Lung (tissue), 16 donors: ENCODE results near the gene KIFC1. TPM values are rescaled to one million over a fixed set of nuclear protein-coding genes. Genes with fewer than 3 reads are reported as not detected.
A peak's percentile ranks its signal among the peaks of the same experiment; 100 is the strongest.
"Not testable (repeated sequence)": the region's sequence is repeated elsewhere in the genome, so short reads cannot be mapped to it uniquely, and the experiment has no call there.

ENCODE experiments used
- ATAC-seq: fragments of 200-7000 bp; cut with Tn5 transposase; one replicate; pipeline ENCODE4 v1.9.1; 2020; ENCODE audit warnings: moderate number of reproducible peaks; ENCODE audit not compliant: insufficient read depth, low FRiP score
- DNase-seq, 3 donors: peaks; one replicate each; pipeline ENCODE4 v3.0.0-alpha.2; 2013 to 2017
- H3K27ac ChIP-seq, 2 donors: one replicate each; pipeline ENCODE4 v1.5.1; 2013; ENCODE audit warnings: mild to moderate bottlenecking in 2 of 2, moderate library complexity in 2 of 2, control low read depth in 1 of 2, inconsistent platforms in 1 of 2, low read depth in 1 of 2, low read length in 1 of 2
- H3K27me3 ChIP-seq, 3 donors: one replicate each; pipeline ENCODE4 v1.5.1; 2013; ENCODE audit warnings: low read length in 2 of 3; ENCODE audit not compliant: control insufficient read depth in 3 of 3, insufficient read depth in 3 of 3
- H3K36me3 ChIP-seq, 4 donors: one replicate each; pipeline ENCODE4 v1.5.1; 2013; ENCODE audit warnings: low read length in 4 of 4, mild to moderate bottlenecking in 1 of 4, moderate library complexity in 1 of 4; ENCODE audit not compliant: control insufficient read depth in 4 of 4, insufficient read depth in 4 of 4
- H3K4me1 ChIP-seq, 5 donors: one replicate each; pipeline ENCODE4 v1.5.1; 2013; ENCODE audit warnings: low read length in 5 of 5, mild to moderate bottlenecking in 2 of 5, moderate library complexity in 1 of 5; ENCODE audit not compliant: control insufficient read depth in 5 of 5, insufficient read depth in 5 of 5
- H3K4me3 ChIP-seq: one replicate; pipeline ENCODE4 v1.5.1; 2013; ENCODE audit warnings: mild to moderate bottlenecking, control low read depth, moderate library complexity
- H3K9ac ChIP-seq, 2 donors: one replicate each; pipeline ENCODE4 v1.5.1; 2013; ENCODE audit warnings: low read length in 2 of 2, control low read depth in 1 of 2; ENCODE audit not compliant: insufficient read depth in 1 of 2
- H3K9me3 ChIP-seq, 4 donors: one replicate each; pipeline ENCODE4 v1.5.1; 2013; ENCODE audit warnings: low read length in 3 of 4, mild to moderate bottlenecking in 1 of 4, moderate library complexity in 1 of 4; ENCODE audit not compliant: control insufficient read depth in 4 of 4, insufficient read depth in 3 of 4
- CTCF ChIP-seq: IDR thresholded peaks from 2 replicates; pipeline ENCODE4 v1.5.1; 2012; ENCODE audit warnings: mild to moderate bottlenecking; ENCODE audit errors: control extremely low read depth, extremely low read depth
- WGBS, 2 donors: extraction: QIAGEN DNeasy Blood & Tissue Kit; methylation state at CpG; one replicate each; pipeline ENCODE4 v1.1.7; 2013; 5-methylcytosine and 5-hydroxymethylcytosine counted together
- long read RNA-seq, 5 donors: transcript quantifications; one replicate each; lab custom pipeline, GENCODE V29; 2026
- polyA plus RNA-seq, 2 donors: library from polyadenylated mRNA; stranded (reverse); fragments of 200-250 nt; gene quantifications; one replicate each; pipeline ENCODE4 v1.2.1, GENCODE V29; 2013
- total RNA-seq, 2 donors: library from RNA; depleted of rRNA in 1 of 2; stranded (reverse); fragments of >200 nt in 1 of 2; gene quantifications; one replicate each; pipeline ENCODE4 v1.2.1, GENCODE V29; 2014 to 2021
- donor health status: control.
- donor health status: control.
- donor health status: Bipolar disorder and iron deficiency.
- donor health status: healthy.
- donor health status: DM: yes; HTN: yes; CAD: no.

KIFC1 gene
- total RNA-seq (1 to 10 TPM; 2.1 to 4.4 TPM), polyA plus RNA-seq (1 to 10 TPM; 2.6 to 2.7 TPM)
- long read RNA-seq, donor 1, partial matches to known transcripts, result 9 of 15 reads
- long read RNA-seq, donor 1, other reads (novel, unspliced or antisense), result 0 of 15 reads
- long read RNA-seq, donor 2, partial matches to known transcripts, result 5 of 6 reads
- long read RNA-seq, donor 2, other reads (novel, unspliced or antisense), result 0 of 6 reads
- long read RNA-seq, donor 3, partial matches to known transcripts, result 0 of 2 reads
- long read RNA-seq, donor 3, other reads (novel, unspliced or antisense), result 0 of 2 reads
- long read RNA-seq, donor 4, partial matches to known transcripts, result 17 of 19 reads
- long read RNA-seq, donor 4, other reads (novel, unspliced or antisense), result 0 of 19 reads
- long read RNA-seq, donor 5, transcript KIFC1-211 (11 exons, 2,706 nt), result major isoform, 8 of 368 reads
- long read RNA-seq, donor 5, partial matches to known transcripts, result 230 of 368 reads
- long read RNA-seq, donor 5, other reads (novel, unspliced or antisense), result 130 of 368 reads

DNA sequence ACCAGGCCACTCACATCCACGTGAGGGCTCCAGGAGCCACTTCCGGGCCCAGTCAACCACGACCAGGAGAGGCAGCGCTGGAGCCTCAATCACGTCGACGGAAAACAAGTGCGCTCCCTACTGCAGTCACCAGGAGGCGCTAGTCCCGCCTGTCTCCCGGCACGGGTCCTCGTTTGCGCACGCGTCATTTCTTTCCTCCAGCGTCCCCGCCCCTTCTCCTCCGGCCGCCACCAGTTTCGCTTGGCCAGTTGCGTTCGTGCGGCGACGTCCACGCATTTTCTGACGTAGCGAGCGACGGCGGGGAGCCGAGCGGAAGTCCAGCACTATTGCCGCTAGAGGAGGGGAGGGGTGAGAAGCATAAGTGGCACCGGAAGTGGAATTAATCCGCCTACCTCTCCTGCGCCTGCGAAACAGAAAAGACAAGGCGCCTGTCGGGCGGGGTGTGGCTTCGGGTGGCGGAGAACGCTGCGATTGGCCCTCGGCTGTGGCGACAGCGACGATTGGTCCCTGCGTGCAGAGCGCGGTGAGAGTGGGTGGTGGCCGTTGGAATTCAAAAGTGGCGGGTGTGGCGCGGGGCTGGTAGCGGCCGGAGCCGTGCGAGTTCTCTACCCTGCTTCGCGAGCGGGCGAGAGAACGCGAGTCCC is at the start of gene KIFC1:
TSS of gene KIFC1 (plus strand) at position 546 of the 644 bp plus-strand sequence. CDS start 163 bp downstream, outside the sequence.
- H3K27ac ChIP-seq, result peak within 1 kb of the TSS; percentile 90 to 93
- DNase-seq (peak; percentile 100), ATAC-seq (peak; percentile 97)
- H3K36me3 ChIP-seq, result no peaks in the 10 kb centered on the region
- peak; percentile 92 for TF ChIP-seq CTCF
- peaks cover 0 to 21% (median 5%) of the 10 kb centered on the region in 5 donors for H3K4me1 ChIP-seq
- H3K9me3 ChIP-seq, result no peaks in the 10 kb centered on the region
- no peaks in the 10 kb centered on the region for H3K27me3 ChIP-seq
- peak within 1 kb of the TSS; percentile 50 for H3K4me3 ChIP-seq
- H3K9ac ChIP-seq, result peak within 1 kb of the TSS; percentile 70 to 88
- WGBS, 2 donors, result 0 to 1% methylated on average over 66 to 67 of the region's 67 CpGs

- not testable (repeated sequence) for H3K9ac ChIP-seq, H3K27ac ChIP-seq, H3K36me3 ChIP-seq, H3K4me3 ChIP-seq, H3K4me1 ChIP-seq, DNase-seq, ATAC-seq, H3K9me3 ChIP-seq, H3K27me3 ChIP-seq
- WGBS, 2 donors, result 77 to 79% methylated on average over 7 of the region's 7 CpGs
Observed at GRCh38 chr6:33343606-33343952, 48.0 kb upstream of the KIFC1 start.

- Histone ChIP-seq H3K4me1 (peaks cover 0 to 5% (median 0%) of the 10 kb centered on the region in 5 donors), H3K36me3 (no peaks in the 10 kb centered on the region), H3K27me3 (no peaks in the 10 kb centered on the region), H3K9ac (no peak overlapping the region), H3K4me3 (no peak overlapping the region), H3K9me3 (no peaks in the 10 kb centered on the region), H3K27ac (peak overlapping the region in 1 of 2 donors; percentile 84)
- 33 to 36% methylated on average over 6 of the region's 6 CpGs for WGBS, 2 donors
- DNase-seq (no peak), ATAC-seq (no peak)
- no peak for TF ChIP-seq CTCF
Observed at GRCh38 chr6:33343953-33344611, 47.5 kb upstream of the KIFC1 start.
